Natural killer cell (primary cell): Measurements from ENCODE around the gene CHST15. TPM values are rescaled to one million over a fixed set of nuclear protein-coding genes. Genes with fewer than 3 reads are reported as not detected.

Experiments
- ATAC-seq, 3 donors: fragments of 150-1000 bp in 2 of 3; fragments of 200-7000 bp in 1 of 3; cut with Tn5 transposase; 1 replicate in 1 of 3; 2 replicates in 2 of 3; pipeline ENCODE4 v1.10.0; 2021; ENCODE audit warnings: mild to moderate bottlenecking in 2 of 3, moderate library complexity in 2 of 3
- DNase-seq, 2 donors: peaks; one replicate each; pipeline versions ENCODE4 v3.0.0 to v3.0.0-alpha.2; 2013 to 2021; ENCODE audit warnings: mixed read lengths in 1 of 2
- H3K27ac ChIP-seq: one replicate; pipeline ENCODE4 v1.5.1; 2013; ENCODE audit warnings: mild to moderate bottlenecking, low read length
- H3K27me3 ChIP-seq: one replicate; pipeline ENCODE4 v1.6.1; 2013; ENCODE audit warnings: low read length; ENCODE audit not compliant: control insufficient read depth, insufficient read depth
- H3K36me3 ChIP-seq: one replicate; pipeline ENCODE4 v1.6.1; 2013; ENCODE audit warnings: low read length; ENCODE audit not compliant: control insufficient read depth, insufficient read depth
- H3K4me1 ChIP-seq: one replicate; pipeline ENCODE4 v1.6.1; 2013; ENCODE audit warnings: low read length; ENCODE audit not compliant: control insufficient read depth, insufficient read depth
- H3K4me3 ChIP-seq: one replicate; pipeline ENCODE4 v1.5.1; 2013; ENCODE audit warnings: low read length
- H3K9me3 ChIP-seq: one replicate; pipeline ENCODE4 v1.6.1; 2013; ENCODE audit warnings: low read length; ENCODE audit not compliant: control insufficient read depth, insufficient read depth
- H3K27ac Mint-ChIP-seq, 2 donors: one replicate each; pipeline ENCODE4 v1.8.0; 2022; ENCODE audit warnings: mild to moderate bottlenecking in 2 of 2, mixed read lengths in 2 of 2, moderate library complexity in 1 of 2
- H3K27me3 Mint-ChIP-seq, 2 donors: one replicate each; pipeline ENCODE4 v1.8.0; 2022; ENCODE audit warnings: low read depth in 2 of 2, mixed read lengths in 2 of 2
- H3K36me3 Mint-ChIP-seq: one replicate; pipeline ENCODE4 v1.8.0; 2022; ENCODE audit warnings: mixed read lengths
- H3K4me1 Mint-ChIP-seq, 2 donors: one replicate each; pipeline ENCODE4 v1.8.0; 2022; ENCODE audit warnings: mixed read lengths in 2 of 2
- H3K4me3 Mint-ChIP-seq: one replicate; pipeline ENCODE4 v1.8.0; 2022; ENCODE audit warnings: mild to moderate bottlenecking, moderate library complexity, mixed read lengths
- H3K9me3 Mint-ChIP-seq, 2 donors: one replicate each; pipeline ENCODE4 v1.8.0; 2022; ENCODE audit warnings: mixed read lengths in 2 of 2
- WGBS: methylation state at CpG from one replicate; pipeline ENCODE4 v1.1.7; 2013; ENCODE audit warnings: missing lambda C conversion rate; ENCODE audit not compliant: insufficient coverage; 5-methylcytosine and 5-hydroxymethylcytosine counted together
- intact Hi-C: fragments of 100-400 bp; cut with micrococcal nuclease; formaldehyde crosslinking; loops from one replicate; pipeline ENCODE4 v1.14.2; 2022
- total RNA-seq, 4 donors: library from RNA; stranded (reverse); fragments of 120-200 nt in 1 of 4; gene quantifications; one replicate each; pipeline versions ENCODE4 v1.2.3 to v1.2.4, GENCODE V29; 2013 to 2022
- TF ChIP-seq, protein P1 (sequence below): fragments of 200-600 bp; IDR thresholded peaks from one replicate; pipeline ENCODE4 v1.8.0; 2022; ENCODE audit warnings: antibody characterized with exemption

CHST15 gene
- total RNA-seq, 3 donors from 2014 or later (not counting 1 experiment from before 2014, with no cell fraction given): 1.9 to 11.9 (median 8.7) TPM

DNA sequence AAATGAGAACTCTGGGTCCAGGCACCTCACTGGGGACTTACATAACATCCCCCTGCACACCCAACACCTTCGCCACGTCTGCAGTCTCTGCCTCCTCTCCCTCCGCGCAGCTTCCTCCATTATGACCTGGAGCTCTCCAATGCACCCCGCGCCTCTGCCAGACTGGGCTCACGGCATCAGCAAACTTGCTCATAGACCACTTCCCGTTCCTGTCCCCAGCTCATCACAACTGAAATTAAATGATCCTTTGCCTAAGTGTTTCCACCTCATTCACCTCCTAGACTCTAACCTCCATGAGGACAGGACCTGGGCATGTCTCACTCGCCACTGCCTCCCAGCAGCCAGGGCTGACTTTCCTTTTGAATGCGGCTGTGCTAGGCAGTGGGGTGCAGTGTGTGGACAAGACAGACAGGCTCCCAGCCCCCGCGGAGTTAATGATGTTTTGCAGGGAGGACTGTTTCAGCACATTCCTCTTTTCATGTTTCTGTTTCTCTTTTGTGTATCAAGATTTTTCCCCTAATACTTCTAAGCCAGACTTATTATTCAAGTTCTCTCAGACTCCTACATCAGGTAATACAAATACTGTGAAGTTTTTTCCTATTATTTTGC, 18.8 kb downstream of the CHST15 start:
- WGBS: 53% methylated on average over 12 of the region's 12 CpGs
- no peaks in the 10 kb centered on the region for H3K9me3 ChIP-seq
- H3K4me1 ChIP-seq: peaks cover 32% of the 10 kb centered on the region
- no peaks in the 10 kb centered on the region for H3K36me3 ChIP-seq
- DNase-seq (peak in 1 of 2 donors; percentile 31), ATAC-seq (no peak)
- H3K27me3 ChIP-seq: no peaks in the 10 kb centered on the region
- H3K27me3 Mint-ChIP-seq: peaks cover 0 to 8% of the 10 kb centered on the region in 2 donors
- no peak overlapping the region for H3K4me3 Mint-ChIP-seq
- no peaks in the 10 kb centered on the region for H3K36me3 Mint-ChIP-seq
- peaks cover 0 to 5% of the 10 kb centered on the region in 2 donors for H3K4me1 Mint-ChIP-seq
- H3K9me3 Mint-ChIP-seq: no peaks in the 10 kb centered on the region
- no peak overlapping the region for H3K4me3 ChIP-seq
- intact Hi-C loops: no loop called here
- TF ChIP-seq, protein P1, sequence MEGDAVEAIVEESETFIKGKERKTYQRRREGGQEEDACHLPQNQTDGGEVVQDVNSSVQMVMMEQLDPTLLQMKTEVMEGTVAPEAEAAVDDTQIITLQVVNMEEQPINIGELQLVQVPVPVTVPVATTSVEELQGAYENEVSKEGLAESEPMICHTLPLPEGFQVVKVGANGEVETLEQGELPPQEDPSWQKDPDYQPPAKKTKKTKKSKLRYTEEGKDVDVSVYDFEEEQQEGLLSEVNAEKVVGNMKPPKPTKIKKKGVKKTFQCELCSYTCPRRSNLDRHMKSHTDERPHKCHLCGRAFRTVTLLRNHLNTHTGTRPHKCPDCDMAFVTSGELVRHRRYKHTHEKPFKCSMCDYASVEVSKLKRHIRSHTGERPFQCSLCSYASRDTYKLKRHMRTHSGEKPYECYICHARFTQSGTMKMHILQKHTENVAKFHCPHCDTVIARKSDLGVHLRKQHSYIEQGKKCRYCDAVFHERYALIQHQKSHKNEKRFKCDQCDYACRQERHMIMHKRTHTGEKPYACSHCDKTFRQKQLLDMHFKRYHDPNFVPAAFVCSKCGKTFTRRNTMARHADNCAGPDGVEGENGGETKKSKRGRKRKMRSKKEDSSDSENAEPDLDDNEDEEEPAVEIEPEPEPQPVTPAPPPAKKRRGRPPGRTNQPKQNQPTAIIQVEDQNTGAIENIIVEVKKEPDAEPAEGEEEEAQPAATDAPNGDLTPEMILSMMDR: no peak
- no peak overlapping the region for H3K27ac Mint-ChIP-seq
- H3K27ac ChIP-seq: no peak overlapping the region

DNA sequence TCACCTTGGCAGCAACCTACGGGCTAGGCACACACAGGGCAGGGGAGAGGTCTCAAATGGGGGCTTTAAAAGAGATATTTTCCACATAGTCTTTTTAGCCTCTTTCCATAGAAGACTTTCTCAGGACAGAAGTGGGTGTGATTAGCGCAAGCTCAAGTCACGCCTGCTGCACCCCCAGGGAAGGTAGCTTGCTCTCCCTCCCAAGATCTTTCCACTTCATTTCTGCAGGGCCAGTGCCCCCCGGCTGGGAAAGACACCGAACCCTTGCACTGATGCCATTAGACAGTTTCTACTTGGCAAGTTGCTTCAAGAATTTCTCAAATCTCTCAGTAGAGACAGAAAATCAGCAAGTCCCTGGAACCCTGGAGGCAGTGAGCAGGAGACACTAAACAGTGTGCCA, 19.4 kb downstream of the CHST15 start:
- no peak for DNase-seq
- Histone ChIP-seq H3K27me3 (no peaks in the 10 kb centered on the region), H3K27ac (no peak overlapping the region), H3K9me3 (no peaks in the 10 kb centered on the region), H3K36me3 (no peaks in the 10 kb centered on the region), H3K4me3 (no peak overlapping the region), H3K4me1 (peaks cover 32% of the 10 kb centered on the region)
- ATAC-seq: no peak
- 97% methylated on average over 5 of the region's 5 CpGs for WGBS
- intact Hi-C loops: no loop called here
- TF ChIP-seq, protein P1: no peak
- Mint-ChIP-seq H3K4me3 (no peak overlapping the region), H3K27ac (no peak overlapping the region), H3K27me3 (peaks cover 0 to 8% of the 10 kb centered on the region in 2 donors), H3K9me3 (no peaks in the 10 kb centered on the region), H3K4me1 (peaks cover 0 to 5% of the 10 kb centered on the region in 2 donors), H3K36me3 (no peaks in the 10 kb centered on the region)

DNA sequence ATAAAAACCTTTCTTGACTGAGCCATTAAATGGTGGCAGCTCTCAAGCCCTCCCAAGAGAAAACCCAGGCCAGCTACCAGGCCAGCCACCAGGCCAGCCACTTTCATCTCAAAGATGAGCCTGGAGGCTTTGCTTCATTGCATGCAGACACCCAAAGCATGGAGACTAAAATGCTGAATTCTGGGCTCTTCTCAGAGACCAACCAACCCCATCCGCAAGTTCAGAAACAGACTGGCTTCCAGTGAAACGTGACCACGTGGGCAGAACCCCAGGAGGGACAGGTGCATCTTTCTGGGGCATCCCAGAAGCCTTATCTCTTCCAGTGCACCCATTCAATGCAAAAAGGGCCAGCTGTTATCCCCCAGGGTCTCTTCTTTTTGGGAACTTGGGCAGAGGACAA, 20.9 kb downstream of the CHST15 start:
- ATAC-seq: no peak
- DNase-seq: no peak
- Histone ChIP-seq H3K27ac (no peak overlapping the region), H3K4me3 (no peak overlapping the region), H3K4me1 (peaks cover 32% of the 10 kb centered on the region), H3K27me3 (no peaks in the 10 kb centered on the region), H3K9me3 (no peaks in the 10 kb centered on the region), H3K36me3 (no peaks in the 10 kb centered on the region)
- intact Hi-C loops: no loop called here
- WGBS: 60% methylated on average over 3 of the region's 3 CpGs
- H3K36me3 Mint-ChIP-seq: no peaks in the 10 kb centered on the region
- H3K4me1 Mint-ChIP-seq: peaks cover 0 to 5% of the 10 kb centered on the region in 2 donors
- no peak overlapping the region for H3K27ac Mint-ChIP-seq
- TF ChIP-seq, protein P1: no peak
- H3K27me3 Mint-ChIP-seq: peaks cover 0 to 8% of the 10 kb centered on the region in 2 donors
- no peaks in the 10 kb centered on the region for H3K9me3 Mint-ChIP-seq
- H3K4me3 Mint-ChIP-seq: no peak overlapping the region

DNA sequence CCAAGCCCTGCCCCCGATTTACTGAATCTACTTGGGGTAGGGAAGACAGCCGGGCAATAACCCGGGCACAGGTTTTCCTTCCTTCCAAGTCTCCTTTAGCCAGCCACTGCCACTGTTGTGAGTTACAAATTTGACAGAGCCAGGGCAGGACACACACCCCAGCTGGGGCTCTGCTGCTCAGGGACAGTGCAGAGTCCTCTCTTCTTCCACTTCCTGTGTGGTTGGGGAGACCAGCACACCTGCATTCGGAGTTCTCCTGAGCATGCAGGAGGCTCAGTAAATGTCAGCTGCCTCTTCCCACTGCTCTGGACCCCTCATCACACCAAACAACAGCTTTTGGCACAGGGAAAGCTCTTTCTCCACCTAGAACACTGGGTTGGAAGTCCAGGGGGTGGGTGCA, 21.3 kb downstream of the CHST15 start:
- ATAC-seq: no peak
- H3K9me3 ChIP-seq: no peaks in the 10 kb centered on the region
- 39% methylated on average over 4 of the region's 4 CpGs for WGBS
- H3K27ac ChIP-seq: no peak overlapping the region
- no peak for DNase-seq
- Mint-ChIP-seq H3K27ac (no peak overlapping the region), H3K9me3 (no peaks in the 10 kb centered on the region), H3K36me3 (no peaks in the 10 kb centered on the region), H3K4me3 (no peak overlapping the region), H3K27me3 (peaks cover under 1 to 8% of the 10 kb centered on the region in 2 donors), H3K4me1 (peaks cover 0 to 5% of the 10 kb centered on the region in 2 donors)
- intact Hi-C loops: no loop called here
- H3K4me1 ChIP-seq: peaks cover 35% of the 10 kb centered on the region
- no peak overlapping the region for H3K4me3 ChIP-seq
- TF ChIP-seq, protein P1: no peak
- H3K27me3 ChIP-seq: no peaks in the 10 kb centered on the region
- no peaks in the 10 kb centered on the region for H3K36me3 ChIP-seq
